OCI-LY1 (cell line): ENCODE measurements around the gene UIMC1.

Source experiments
- H2AFZ ChIP-seq: fragments of 200-600 bp; sonication (generic), shearing (Covaris generic); 2 replicates; pipeline ENCODE4 v1.6.0; 2014; ENCODE audit warnings: antibody characterized with exemption, mild to moderate bottlenecking, low read length
- H3F3A ChIP-seq: fragments of 200-600 bp; sonication (generic), shearing (Covaris generic); 2 replicates; pipeline ENCODE4 v1.6.0; 2014; ENCODE audit warnings: mild to moderate bottlenecking, antibody characterized with exemption, low read length, moderate library complexity; ENCODE audit not compliant: insufficient read depth
- H3K27ac ChIP-seq: fragments of 200-600 bp; sonication (generic); 2 replicates; pipeline ENCODE4 v1.5.1; 2014; ENCODE audit warnings: low read length, mixed run types, mild to moderate bottlenecking, low read depth; ENCODE audit not compliant: poor library complexity, severe bottlenecking
- H3K27me3 ChIP-seq: fragments of 200-600 bp; sonication (generic); 2 replicates; pipeline ENCODE4 v1.6.0; 2014; ENCODE audit warnings: antibody characterized with exemption, mild to moderate bottlenecking, low read length, moderate library complexity; ENCODE audit not compliant: insufficient read depth
- H3K36me3 ChIP-seq: fragments of 200-600 bp; sonication (generic); 2 replicates; pipeline ENCODE4 v1.6.1; 2014; ENCODE audit warnings: mild to moderate bottlenecking, antibody characterized with exemption, low read length, moderate library complexity, mixed read lengths; ENCODE audit not compliant: insufficient read depth
- H3K4me1 ChIP-seq: fragments of 200-600 bp; sonication (generic); 2 replicates; pipeline ENCODE4 v1.5.1; 2014; ENCODE audit warnings: mild to moderate bottlenecking, low read length, moderate library complexity; ENCODE audit not compliant: insufficient read depth, severe bottlenecking
- H3K4me2 ChIP-seq: fragments of 200-600 bp; sonication (generic), shearing (Covaris generic); 2 replicates; pipeline ENCODE4 v1.6.1; 2014; ENCODE audit warnings: low read length
- H3K4me3 ChIP-seq: fragments of 200-600 bp; sonication (generic); 2 replicates; pipeline ENCODE4 v1.5.1; 2014; ENCODE audit warnings: low read length, low read depth, mild to moderate bottlenecking, mixed read lengths; ENCODE audit not compliant: poor library complexity, severe bottlenecking
- H3K79me2 ChIP-seq: fragments of 200-600 bp; shearing (Covaris generic); 2 replicates; pipeline ENCODE4 v1.6.1; 2016; ENCODE audit warnings: mixed run types, low read length, mixed read lengths; ENCODE audit not compliant: insufficient read depth
- H3K9ac ChIP-seq: fragments of 200-600 bp; sonication (generic), shearing (Covaris generic); 2 replicates; pipeline ENCODE4 v1.6.1; 2014; ENCODE audit warnings: mild to moderate bottlenecking, low read length, mixed read lengths
- H3K9me2 ChIP-seq: fragments of 200-600 bp; sonication (generic), shearing (Covaris generic); 2 replicates; pipeline ENCODE4 v1.6.1; 2014; ENCODE audit warnings: low read depth, mild to moderate bottlenecking, low read length, mixed read lengths
- H3K9me3 ChIP-seq: fragments of 200-600 bp; shearing (Covaris generic); 2 replicates; pipeline ENCODE4 v1.6.1; 2014; ENCODE audit warnings: low read length, mixed read lengths
- H4K20me1 ChIP-seq: fragments of 200-600 bp; sonication (generic), shearing (Covaris generic); 2 replicates; pipeline ENCODE4 v1.6.0; 2016; ENCODE audit warnings: mild to moderate bottlenecking, low read length; ENCODE audit not compliant: insufficient read depth
- EZH2 ChIP-seq: fragments of 200-600 bp; sonication (generic), shearing (Covaris generic); IDR thresholded peaks from 2 replicates; pipeline ENCODE4 v1.8.0; 2017; ENCODE audit warnings: borderline replicate concordance, mixed run types, mild to moderate bottlenecking, antibody characterized with exemption, low read length, moderate library complexity, mixed read lengths
- TF ChIP-seq, protein P1 (sequence below): fragments of 200-600 bp; sonication (generic), shearing (Covaris generic); IDR thresholded peaks from 2 replicates; pipeline ENCODE4 v1.5.1; 2017; ENCODE audit warnings: mild to moderate bottlenecking, antibody characterized with exemption, low read length, moderate library complexity, mixed read lengths

The UIMC1 gene

DNA sequence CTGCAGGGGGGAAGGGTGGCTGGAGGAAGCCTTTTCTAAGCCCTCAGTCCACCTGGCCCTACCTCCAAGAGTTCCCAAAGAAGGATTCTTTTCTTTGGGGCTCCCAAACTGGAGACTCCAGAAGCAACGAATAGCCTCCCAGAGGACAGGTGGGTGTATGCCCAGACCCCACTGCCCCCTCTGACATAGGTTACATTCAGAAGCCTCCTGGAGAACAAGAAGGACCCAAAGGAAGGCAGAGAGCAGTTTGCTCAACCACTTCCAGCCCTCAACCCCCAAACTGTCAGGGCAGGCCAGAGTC, 117.8 kb downstream of the UIMC1 start:
- Histone ChIP-seq H3K9me2 (no peaks in the 10 kb centered on the region), H3K4me1 (no peaks in the 10 kb centered on the region), H3F3A (no peaks in the 10 kb centered on the region), H3K4me3 (no peak overlapping the region), H3K79me2 (no peaks in the 10 kb centered on the region), H3K4me2 (no peak overlapping the region), H3K9ac (no peak overlapping the region), H3K27me3 (no peaks in the 10 kb centered on the region; the same call in 1 of the 2 replicates), H4K20me1 (no peaks in the 10 kb centered on the region), H2AFZ (no peak overlapping the region), H3K27ac (no peak overlapping the region), H3K9me3 (no peaks in the 10 kb centered on the region), H3K36me3 (no peaks in the 10 kb centered on the region)
- no peak for TF ChIP-seq EZH2
- TF ChIP-seq, protein P1, sequence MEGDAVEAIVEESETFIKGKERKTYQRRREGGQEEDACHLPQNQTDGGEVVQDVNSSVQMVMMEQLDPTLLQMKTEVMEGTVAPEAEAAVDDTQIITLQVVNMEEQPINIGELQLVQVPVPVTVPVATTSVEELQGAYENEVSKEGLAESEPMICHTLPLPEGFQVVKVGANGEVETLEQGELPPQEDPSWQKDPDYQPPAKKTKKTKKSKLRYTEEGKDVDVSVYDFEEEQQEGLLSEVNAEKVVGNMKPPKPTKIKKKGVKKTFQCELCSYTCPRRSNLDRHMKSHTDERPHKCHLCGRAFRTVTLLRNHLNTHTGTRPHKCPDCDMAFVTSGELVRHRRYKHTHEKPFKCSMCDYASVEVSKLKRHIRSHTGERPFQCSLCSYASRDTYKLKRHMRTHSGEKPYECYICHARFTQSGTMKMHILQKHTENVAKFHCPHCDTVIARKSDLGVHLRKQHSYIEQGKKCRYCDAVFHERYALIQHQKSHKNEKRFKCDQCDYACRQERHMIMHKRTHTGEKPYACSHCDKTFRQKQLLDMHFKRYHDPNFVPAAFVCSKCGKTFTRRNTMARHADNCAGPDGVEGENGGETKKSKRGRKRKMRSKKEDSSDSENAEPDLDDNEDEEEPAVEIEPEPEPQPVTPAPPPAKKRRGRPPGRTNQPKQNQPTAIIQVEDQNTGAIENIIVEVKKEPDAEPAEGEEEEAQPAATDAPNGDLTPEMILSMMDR = no peak

DNA sequence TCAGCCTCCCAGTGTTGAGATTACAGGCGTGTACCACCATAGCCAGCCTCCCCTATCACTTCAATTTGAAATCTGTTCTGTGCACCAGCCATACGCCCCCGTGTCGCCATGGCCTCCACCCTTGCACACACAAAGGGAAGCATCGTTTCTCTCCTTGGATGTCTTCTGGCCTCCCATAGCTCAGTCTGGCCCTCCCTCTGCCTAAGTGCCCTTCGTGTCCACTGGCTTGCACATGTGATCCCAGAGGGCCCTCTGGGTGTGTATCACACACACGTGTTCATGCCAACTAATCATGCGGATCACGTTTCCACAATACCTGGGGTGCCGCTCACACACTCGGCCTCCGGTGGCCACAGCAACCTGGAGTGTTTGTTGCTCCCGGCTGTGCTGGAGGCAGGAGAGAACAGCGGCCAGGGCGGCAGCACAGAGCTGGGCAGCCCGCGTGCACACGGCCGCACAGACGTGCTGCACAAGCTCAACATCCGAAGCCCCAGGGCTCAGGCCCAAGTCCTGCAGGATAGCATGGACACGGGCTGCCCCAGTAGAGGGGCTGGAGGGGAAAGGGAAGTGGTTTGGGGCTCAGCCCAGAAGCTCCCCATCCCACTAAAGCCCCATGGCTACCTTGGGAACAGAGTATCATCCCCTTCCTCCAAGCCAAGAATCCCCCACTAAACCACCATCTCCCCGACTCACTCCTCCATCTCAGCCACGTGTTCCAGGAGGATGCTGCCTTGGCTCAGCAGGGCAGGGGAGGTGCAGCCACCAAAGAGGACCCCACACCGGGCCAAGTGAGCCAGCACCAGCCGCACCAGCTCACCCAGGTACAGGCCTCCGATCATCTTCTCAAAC, 118.3 kb downstream of the UIMC1 start:
- H3K9me2 ChIP-seq = no peaks in the 10 kb centered on the region
- H3K36me3 ChIP-seq = no peaks in the 10 kb centered on the region
- H3K4me1 ChIP-seq = no peaks in the 10 kb centered on the region
- H4K20me1 ChIP-seq = no peaks in the 10 kb centered on the region
- no peaks in the 10 kb centered on the region for H3F3A ChIP-seq
- no peak overlapping the region for H3K9ac ChIP-seq
- H3K4me2 ChIP-seq = no peak overlapping the region
- no peak for TF ChIP-seq EZH2
- TF ChIP-seq, protein P1 = no peak
- no peak overlapping the region for H2AFZ ChIP-seq
- no peak overlapping the region for H3K4me3 ChIP-seq
- no peak overlapping the region for H3K27ac ChIP-seq
- no peaks in the 10 kb centered on the region for H3K79me2 ChIP-seq
- H3K9me3 ChIP-seq = no peaks in the 10 kb centered on the region
- H3K27me3 ChIP-seq = no peaks in the 10 kb centered on the region; the same call in 1 of the 2 replicates

DNA sequence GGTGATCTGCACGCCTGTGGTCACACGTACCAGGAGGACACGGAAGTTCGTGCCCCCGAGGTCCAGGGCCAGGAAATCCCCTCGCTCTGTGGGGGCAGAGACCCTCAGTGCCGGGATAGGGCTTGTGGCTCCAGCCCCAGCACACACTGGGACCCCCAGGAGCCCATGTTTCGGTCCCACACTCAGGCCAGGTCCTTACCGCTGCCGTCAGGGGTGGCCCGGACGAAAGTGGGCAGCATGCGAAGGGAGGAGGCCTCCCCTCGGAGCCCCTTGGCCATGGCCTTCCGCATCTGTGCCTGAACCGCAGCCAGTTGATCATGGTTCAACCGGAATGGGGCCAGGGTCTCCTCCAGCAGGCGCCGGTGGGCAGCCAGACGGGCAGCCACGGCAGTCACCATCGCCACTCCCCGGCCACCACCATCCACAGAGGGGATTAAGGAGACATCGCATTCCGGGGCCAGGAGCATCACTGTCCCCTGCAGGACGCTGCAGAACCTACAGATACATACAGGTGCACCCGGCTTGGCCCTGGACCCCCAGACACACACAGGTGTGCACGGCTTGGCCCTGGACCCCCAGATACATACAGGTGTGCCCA, 119.2 kb downstream of the UIMC1 start:
- Histone ChIP-seq H4K20me1 (no peaks in the 10 kb centered on the region), H3K36me3 (no peaks in the 10 kb centered on the region), H3K79me2 (no peaks in the 10 kb centered on the region), H2AFZ (no peak overlapping the region), H3K4me1 (no peaks in the 10 kb centered on the region), H3K9me2 (no peaks in the 10 kb centered on the region), H3K4me2 (no peak overlapping the region), H3K27me3 (no peaks in the 10 kb centered on the region; the same call in 1 of the 2 replicates), H3K27ac (no peak overlapping the region), H3F3A (no peaks in the 10 kb centered on the region), H3K9ac (no peak overlapping the region), H3K9me3 (no peaks in the 10 kb centered on the region), H3K4me3 (no peak overlapping the region)
- TF ChIP-seq, protein P1 = no peak
